ENCODE data around the gene S100A9. TPM values are rescaled to one million over a fixed set of nuclear protein-coding genes. Genes with fewer than 3 reads are reported as not detected.
A peak's percentile ranks its signal among the peaks of the same experiment; 100 is the strongest.

Gene S100A9
- total and polyA plus RNA-seq, 4 donors, result 394 to 16,342 (median 659) TPM

GRCh38 chr1:153353226-153353947, 4.3 kb upstream of the S100A9 start:
- no peak for DNase-seq
- Histone ChIP-seq H3K27ac (ENCODE audit: low read depth in 1 of 2, low read length in 1 of 2) (no peak overlapping the region), H3K9me3 (ENCODE audit: control insufficient read depth in 4 of 4, insufficient read depth in 3 of 4, low read length in 3 of 4) (peaks cover 0 to 2% (median 0%) of the 10 kb centered on the region in 4 donors), H3K27me3 (ENCODE audit: control insufficient read depth in 3 of 3, insufficient read depth in 3 of 3, low read length in 2 of 3) (peaks cover 0 to 5% (median 0%) of the 10 kb centered on the region in 3 donors), H3K4me3 (no peak overlapping the region), H3K4me1 (ENCODE audit: control insufficient read depth in 5 of 5, insufficient read depth in 5 of 5, low read length in 5 of 5) (no peaks in the 10 kb centered on the region), H3K9ac (ENCODE audit: insufficient read depth in 1 of 2, low read length in 2 of 2) (no peak overlapping the region), H3K36me3 (ENCODE audit: control insufficient read depth in 4 of 4, insufficient read depth in 4 of 4, low read length in 4 of 4) (no peaks in the 10 kb centered on the region)
- TF ChIP-seq CTCF (IDR thresholded peaks at IDR 0.05; ENCODE audit: control extremely low read depth, extremely low read depth), result no peak
- 74 to 88% methylated on average over 7 of the region's 7 CpGs for WGBS, 2 donors
- ATAC-seq (ENCODE audit: insufficient read depth, low FRiP score), result no peak

GRCh38 chr1:153354515-153355193, 3.0 kb upstream of the S100A9 start:
- H3K27me3 ChIP-seq (ENCODE audit: control insufficient read depth in 3 of 3, insufficient read depth in 3 of 3, low read length in 2 of 3), result no peaks in the 10 kb centered on the region
- no peak overlapping the region for H3K4me3 ChIP-seq
- no peak overlapping the region for H3K9ac ChIP-seq (ENCODE audit: insufficient read depth in 1 of 2, low read length in 2 of 2)
- no peaks in the 10 kb centered on the region for H3K4me1 ChIP-seq (ENCODE audit: control insufficient read depth in 5 of 5, insufficient read depth in 5 of 5, low read length in 5 of 5)
- no peak overlapping the region for H3K27ac ChIP-seq (ENCODE audit: low read depth in 1 of 2, low read length in 1 of 2)
- TF ChIP-seq CTCF (IDR thresholded peaks at IDR 0.05; ENCODE audit: control extremely low read depth, extremely low read depth), result no peak
- no peaks in the 10 kb centered on the region for H3K9me3 ChIP-seq (ENCODE audit: control insufficient read depth in 4 of 4, insufficient read depth in 3 of 4, low read length in 3 of 4)
- DNase-seq (no peak), ATAC-seq (ENCODE audit: insufficient read depth, low FRiP score) (no peak)
- H3K36me3 ChIP-seq (ENCODE audit: control insufficient read depth in 4 of 4, insufficient read depth in 4 of 4, low read length in 4 of 4), result no peaks in the 10 kb centered on the region
- 67 to 87% methylated on average over 8 of the region's 8 CpGs for WGBS, 2 donors

- Histone ChIP-seq H3K27me3 (ENCODE audit: control insufficient read depth in 3 of 3, insufficient read depth in 3 of 3, low read length in 2 of 3) (no peaks in the 10 kb centered on the region), H3K4me3 (no peak overlapping the region), H3K36me3 (ENCODE audit: control insufficient read depth in 4 of 4, insufficient read depth in 4 of 4, low read length in 4 of 4) (no peaks in the 10 kb centered on the region), H3K9ac (ENCODE audit: insufficient read depth in 1 of 2, low read length in 2 of 2) (no peak overlapping the region), H3K4me1 (ENCODE audit: control insufficient read depth in 5 of 5, insufficient read depth in 5 of 5, low read length in 5 of 5) (no peaks in the 10 kb centered on the region), H3K9me3 (ENCODE audit: control insufficient read depth in 4 of 4, insufficient read depth in 3 of 4, low read length in 3 of 4) (no peaks in the 10 kb centered on the region), H3K27ac (ENCODE audit: low read depth in 1 of 2, low read length in 1 of 2) (no peak overlapping the region)
- 45 to 50% methylated on average over 10 of the region's 10 CpGs for WGBS, 2 donors
- ATAC-seq (ENCODE audit: insufficient read depth, low FRiP score), result no peak
- peak in 1 of 3 donors; percentile 26 for DNase-seq
- TF ChIP-seq CTCF (IDR thresholded peaks at IDR 0.05; ENCODE audit: control extremely low read depth, extremely low read depth), result peak; percentile 25
Observed at GRCh38 chr1:153355445-153356071, 2.1 kb upstream of the S100A9 start.
